Osteoblast (primary cell): ENCODE measurements around the gene NUP214. TPM values are rescaled to one million over a fixed set of nuclear protein-coding genes. Genes with fewer than 3 reads are reported as not detected.

Source experiments
- DNase-seq: peaks from one replicate; pipeline ENCODE4 v3.0.0; 2011; ENCODE audit warnings: low spot score, mixed read lengths; ENCODE audit not compliant: insufficient read length; ENCODE audit errors: missing footprints
- H2AFZ ChIP-seq: 2 replicates; pipeline ENCODE4 v1.6.0; 2011; ENCODE audit warnings: mild to moderate bottlenecking, low read length
- H3K27ac ChIP-seq: 2 replicates; pipeline ENCODE4 v1.5.1; 2011; ENCODE audit warnings: mild to moderate bottlenecking, low read depth, low read length, moderate library complexity
- H3K27me3 ChIP-seq: 2 replicates; pipeline ENCODE4 v1.6.0; 2012; ENCODE audit warnings: mild to moderate bottlenecking, control low read depth, inconsistent platforms, low read length, moderate library complexity; ENCODE audit not compliant: insufficient read depth
- H3K36me3 ChIP-seq: 2 replicates; pipeline ENCODE4 v1.5.1; 2011; ENCODE audit warnings: mild to moderate bottlenecking, low read length, control low read depth, moderate library complexity; ENCODE audit not compliant: insufficient read depth
- H3K4me1 ChIP-seq: 2 replicates; pipeline ENCODE4 v1.5.1; 2011; ENCODE audit warnings: mild to moderate bottlenecking, low read length, control low read depth, moderate library complexity; ENCODE audit not compliant: insufficient read depth
- H3K4me2 ChIP-seq: 2 replicates; pipeline ENCODE4 v1.6.0; 2011; ENCODE audit warnings: mild to moderate bottlenecking, low read length; ENCODE audit not compliant: insufficient read depth
- H3K4me3 ChIP-seq: fragments of 200-600 bp; sonication (generic); 3 replicates; pipeline ENCODE4 v1.5.1; 2012; ENCODE audit warnings: mild to moderate bottlenecking, low read length, inconsistent platforms; ENCODE audit not compliant: insufficient read depth
- H3K79me2 ChIP-seq: 2 replicates; pipeline ENCODE4 v1.6.0; 2012; ENCODE audit warnings: mild to moderate bottlenecking, low read length, control low read depth, inconsistent platforms; ENCODE audit not compliant: insufficient read depth
- H3K9me3 ChIP-seq: 2 replicates; pipeline ENCODE4 v1.5.1; 2011; ENCODE audit warnings: low read depth, low read length, control low read depth
- H4K20me1 ChIP-seq: 2 replicates; pipeline ENCODE4 v1.6.0; 2012; ENCODE audit warnings: mild to moderate bottlenecking, low read length, control low read depth; ENCODE audit not compliant: insufficient read depth
- CTCF ChIP-seq: IDR thresholded peaks from 2 replicates; pipeline ENCODE4 v1.5.1; 2011; ENCODE audit warnings: mild to moderate bottlenecking, low read depth, low read length, moderate library complexity; ENCODE audit errors: extremely low read depth
- total RNA-seq: library from RNA; depleted of rRNA; stranded (reverse); fragments of >200 nt; gene quantifications from 2 replicates; pipeline ENCODE4 v1.2.3, GENCODE V29; 2012

Gene NUP214
- total RNA-seq, 1 donor = 17.7 TPM

GRCh38 chr9:131160416-131161112, 35.2 kb downstream of the NUP214 start:
- H3K36me3 ChIP-seq = peaks cover 54% of the 10 kb centered on the region
- H3K79me2 ChIP-seq = no peaks in the 10 kb centered on the region
- H3K4me3 ChIP-seq = no peak overlapping the region
- H3K4me2 ChIP-seq = no peak overlapping the region
- H3K27me3 ChIP-seq = no peaks in the 10 kb centered on the region
- H3K9me3 ChIP-seq = no peaks in the 10 kb centered on the region
- DNase-seq = no peak
- no peak overlapping the region for H2AFZ ChIP-seq
- H4K20me1 ChIP-seq = no peaks in the 10 kb centered on the region
- no peaks in the 10 kb centered on the region for H3K4me1 ChIP-seq
- H3K27ac ChIP-seq = no peak overlapping the region
- no peak for TF ChIP-seq CTCF

- Histone ChIP-seq H3K4me2 (no peak overlapping the region), H3K36me3 (peaks cover 54% of the 10 kb centered on the region)
These were observed 36.2 kb downstream of the NUP214 start for GRCh38 chr9:131161585-131161984.

GRCh38 chr9:131162886-131163285, 37.5 kb downstream of the NUP214 start:
- peaks cover 54% of the 10 kb centered on the region for H3K36me3 ChIP-seq
- H3K27me3 ChIP-seq = no peaks in the 10 kb centered on the region
- no peaks in the 10 kb centered on the region for H4K20me1 ChIP-seq
- no peak overlapping the region for H3K4me2 ChIP-seq
- DNase-seq = no peak
- no peaks in the 10 kb centered on the region for H3K4me1 ChIP-seq
- no peak overlapping the region for H3K27ac ChIP-seq
- H3K79me2 ChIP-seq = peaks cover 11% of the 10 kb centered on the region
- no peaks in the 10 kb centered on the region for H3K9me3 ChIP-seq
- no peak overlapping the region for H3K4me3 ChIP-seq
- no peak overlapping the region for H2AFZ ChIP-seq
- TF ChIP-seq CTCF = no peak

More at GRCh38 chr9:131161585-131161984, 36.2 kb downstream of the NUP214 start:
- TF ChIP-seq CTCF = no peak
- H3K4me3 ChIP-seq = no peak overlapping the region
- no peaks in the 10 kb centered on the region for H3K4me1 ChIP-seq
- no peaks in the 10 kb centered on the region for H3K27me3 ChIP-seq
- H3K9me3 ChIP-seq = no peaks in the 10 kb centered on the region
- no peak overlapping the region for H3K27ac ChIP-seq
- H2AFZ ChIP-seq = no peak overlapping the region
- no peak for DNase-seq
- no peaks in the 10 kb centered on the region for H4K20me1 ChIP-seq
- no peaks in the 10 kb centered on the region for H3K79me2 ChIP-seq

- no peaks in the 10 kb centered on the region for H3K4me1 ChIP-seq
- peaks cover 38% of the 10 kb centered on the region for H3K36me3 ChIP-seq
- no peaks in the 10 kb centered on the region for H4K20me1 ChIP-seq
- H3K9me3 ChIP-seq = no peaks in the 10 kb centered on the region
- no peaks in the 10 kb centered on the region for H3K27me3 ChIP-seq
- H3K4me3 ChIP-seq = no peak overlapping the region
- DNase-seq = no peak
- H3K79me2 ChIP-seq = peaks cover 21% of the 10 kb centered on the region
- no peak for TF ChIP-seq CTCF
- no peak overlapping the region for H3K27ac ChIP-seq
- H2AFZ ChIP-seq = no peak overlapping the region
- no peak overlapping the region for H3K4me2 ChIP-seq
These were observed 40.1 kb downstream of the NUP214 start for GRCh38 chr9:131165523-131165922.
